HepG2 (cell line): ENCODE data around the gene AHNAK. TPM values are rescaled to one million over a fixed set of nuclear protein-coding genes. Genes with fewer than 3 reads are reported as not detected.

Source experiments
- ATAC-seq: fragments of 200-7000 bp; cut with Tn5 transposase; 3 replicates; pipeline ENCODE4 v1.9.1; 2020; ENCODE audit warnings: mild to moderate bottlenecking, moderate library complexity
- BruUV-seq: library from RNA; stranded (reverse); fragments of 400-500 nt; replicated peaks from 2 replicates; lab custom pipeline; 2021; lab: Mats Ljungman, UMichigan
- CTCF ChIA-PET: fragments of 300-600 bp; formaldehyde crosslinking; extraction: SDS; loops from one replicate; lab custom pipeline; 2021; ENCODE audit warnings: low total read pairs, inconsistent platforms, low intra/inter-chr PET ratio; lab: Yijun Ruan, JAX
- POLR2A ChIA-PET: fragments of 350-600 bp; sonication (Branson Sonifier 250); formaldehyde crosslinking; loops from one replicate; lab custom pipeline; 2020; ENCODE audit warnings: antibody characterized with exemption, inconsistent platforms; lab: Yijun Ruan, JAX
- DNase-seq: peaks from one replicate; pipeline ENCODE4 v3.0.0-alpha.2; 2015; ENCODE audit warnings: low spot score
- FAIRE-seq: peaks from 3 replicates; lab custom pipeline; 2011; peaks lifted over from hg19 to GRCh38; lab: Jason Lieb, UNC
- H2AFZ ChIP-seq: one replicate; pipeline ENCODE4 v1.6.1; 2011; ENCODE audit warnings: low read length, inconsistent platforms
- H3K27ac ChIP-seq: fragments of 300-600 bp; 3 replicates; pipeline ENCODE4 v1.8.0; 2011; ENCODE audit warnings: mixed run types, mild to moderate bottlenecking, mixed read lengths, low read length, inconsistent platforms; ENCODE audit not compliant: insufficient read depth; ENCODE audit errors: extremely low read length
- H3K27me3 ChIP-seq, 2 experiments: fragments of 200-600 bp in 1 of 2; 2 replicates in 1 of 2; 3 replicates in 1 of 2; pipeline versions ENCODE4 v1.6.0 to v1.8.0; 2011; ENCODE audit warnings: low read length in 2 of 2, mild to moderate bottlenecking in 2 of 2, moderate library complexity in 2 of 2, inconsistent platforms in 1 of 2; ENCODE audit not compliant: insufficient read depth in 2 of 2, control insufficient read depth in 1 of 2
- H3K36me3 ChIP-seq, 2 experiments: fragments of 200-600 bp in 1 of 2; replicated peaks in 1 of 2; 2 replicates in 1 of 2; 3 replicates in 1 of 2; pipeline versions ENCODE4 v1.5.1 to v1.8.0; 2011; ENCODE audit warnings: low read length in 2 of 2, inconsistent platforms in 1 of 2; ENCODE audit not compliant: insufficient read depth in 2 of 2, control insufficient read depth in 1 of 2
- H3K4me1 ChIP-seq: 2 replicates; pipeline ENCODE4 v1.5.1; 2012; ENCODE audit warnings: low read length, inconsistent platforms; ENCODE audit not compliant: insufficient read depth
- H3K4me2 ChIP-seq: 2 replicates; pipeline ENCODE4 v1.6.0; 2011; ENCODE audit warnings: low read depth, low read length, inconsistent platforms
- H3K4me3 ChIP-seq, 3 experiments: fragments of 200-600 bp in 1 of 3; sonication (generic), shearing (Covaris generic) in 1 of 3; replicated peaks in 1 of 3; 2 replicates each; pipeline ENCODE4 v1.5.1; 2011 to 2016; ENCODE audit warnings: low read length in 3 of 3, inconsistent platforms in 2 of 3, low read depth in 2 of 3, mild to moderate bottlenecking in 2 of 3, control low read depth in 1 of 3, mixed read lengths in 1 of 3; ENCODE audit not compliant: insufficient read depth in 1 of 3
- H3K79me2 ChIP-seq: one replicate; pipeline ENCODE4 v1.6.1; 2011; ENCODE audit warnings: low read length, inconsistent platforms; ENCODE audit not compliant: insufficient read depth
- H3K9ac ChIP-seq: 2 replicates; pipeline ENCODE4 v1.6.0; 2011; ENCODE audit warnings: mild to moderate bottlenecking, low read depth, low read length, inconsistent platforms; ENCODE audit not compliant: insufficient read depth
- H3K9me3 ChIP-seq: 2 replicates; pipeline ENCODE4 v1.5.1; 2012; ENCODE audit warnings: mild to moderate bottlenecking, low read length
- H4K20me1 ChIP-seq: 2 replicates; pipeline ENCODE4 v1.6.0; 2011; ENCODE audit warnings: inconsistent platforms, mild to moderate bottlenecking, low read length, moderate library complexity; ENCODE audit not compliant: insufficient read depth
- AHR ChIP-seq: IDR thresholded peaks from 2 replicates; pipeline ENCODE4 v1.6.1; 2018; ENCODE audit warnings: missing genetic modification reagents, missing compliant biosample characterization
- ATF7-NPFF ChIP-seq: sonication (generic); formaldehyde crosslinking; IDR thresholded peaks from 2 replicates; pipeline ENCODE4 v1.8.1; 2023; ENCODE audit warnings: mild to moderate bottlenecking, low read depth, missing genetic modification reagents, moderate library complexity
- CHD2 ChIP-seq: IDR thresholded peaks from 2 replicates; pipeline ENCODE4 v1.6.1; 2011; ENCODE audit warnings: low read depth, low read length, improper control_type of control experiment
- GMEB2 ChIP-seq: IDR thresholded peaks from 2 replicates; pipeline ENCODE4 v1.6.1; 2016; ENCODE audit warnings: missing biosample characterization, missing genetic modification reagents, low read depth
- HHEX ChIP-seq: IDR thresholded peaks from 2 replicates; pipeline ENCODE4 v1.6.1; 2016; ENCODE audit warnings: control low read depth
- HMG20A ChIP-seq: IDR thresholded peaks from 2 replicates; pipeline ENCODE4 v1.6.1; 2016; ENCODE audit warnings: borderline replicate concordance
- KMT2A ChIP-seq: sonication (generic); formaldehyde crosslinking; IDR thresholded peaks from 2 replicates; pipeline ENCODE4 v1.4.0; 2020; ENCODE audit warnings: missing genetic modification reagents
- MAF1 ChIP-seq: sonication (generic); formaldehyde crosslinking; IDR thresholded peaks from 2 replicates; pipeline ENCODE4 v1.5.0; 2020; ENCODE audit warnings: missing genetic modification reagents, borderline replicate concordance
- PHF5A ChIP-seq: IDR thresholded peaks from one replicate; pipeline ENCODE4 v1.6.1; 2018; ENCODE audit warnings: low read depth, missing genetic modification reagents; ENCODE audit not compliant: unreplicated experiment
- RAD21 ChIP-seq: fragments of 450-650 bp; formaldehyde crosslinking; IDR thresholded peaks from 2 replicates; pipeline ENCODE4 v1.5.0; 2020; ENCODE audit warnings: mild to moderate bottlenecking
- SRY ChIP-seq: sonication (generic); formaldehyde crosslinking; IDR thresholded peaks from 2 replicates; pipeline ENCODE4 v1.8.0; 2022; ENCODE audit warnings: mild to moderate bottlenecking, missing genetic modification reagents
- ZGPAT ChIP-seq: IDR thresholded peaks from 2 replicates; pipeline ENCODE4 v1.6.1; 2016; ENCODE audit warnings: mild to moderate bottlenecking
- ZNF234 ChIP-seq: sonication (generic); formaldehyde crosslinking; conservative IDR thresholded peaks from 2 replicates; pipeline ENCODE4 v1.5.1; 2020; ENCODE audit warnings: mild to moderate bottlenecking, missing genetic modification reagents
- ZNF264 ChIP-seq: sonication (generic); formaldehyde crosslinking; IDR thresholded peaks from 2 replicates; pipeline ENCODE4 v1.4.0; 2020; ENCODE audit warnings: missing genetic modification reagents
- ZNF441 ChIP-seq: sonication (generic); formaldehyde crosslinking; IDR thresholded peaks from 2 replicates; pipeline ENCODE4 v1.7.0; 2021; ENCODE audit warnings: missing genetic modification reagents, borderline replicate concordance
- ZNF468 ChIP-seq: sonication (generic); formaldehyde crosslinking; IDR thresholded peaks from 2 replicates; pipeline ENCODE4 v1.8.0; 2022; ENCODE audit warnings: mild to moderate bottlenecking, moderate library complexity, missing genetic modification reagents
- WGBS: methylation state at CpG from one replicate; pipeline ENCODE4 v1.1.6; 2017; ENCODE audit warnings: low lambda C conversion rate; 5-methylcytosine and 5-hydroxymethylcytosine counted together
- in situ Hi-C: cut with HindIII; loops from 2 replicates; pipeline ENCODE4 v1.10.0; 2017; ENCODE audit warnings: low pct_unique_long_range_greater_than_20kb; ENCODE audit not compliant: extremely low pct_ligation_motif_present
- intact Hi-C: fragments of 100-400 bp; cut with micrococcal nuclease; formaldehyde crosslinking; loops from one replicate; pipeline ENCODE4 v1.10.0; 2022; ENCODE audit not compliant: unreplicated experiment
- polyA plus RNA-seq, 8 experiments: library from polyadenylated mRNA; depleted of rRNA in 3 of 8; stranded (reverse) in 7 of 8; unstranded in 1 of 8; fragments of >200 nt; fragmentation: Illumina TruSeq in 4 of 8; extraction: Trizol in 4 of 8; gene quantifications; 2 replicates each; pipeline versions ENCODE4 v1.2.1 to v1.2.3, GENCODE V29; 2011 to 2016; ENCODE audit warnings: low read depth in 4 of 8, missing spikeins in 1 of 8, mixed read lengths in 1 of 8; ENCODE audit not compliant: insufficient read depth in 1 of 8
- total RNA-seq, 5 experiments: library from RNA; depleted of rRNA; stranded (reverse); fragments of >200 nt; fragmentation: Illumina TruSeq; extraction: Trizol; gene quantifications; 2 replicates each; pipeline ENCODE4 v1.2.3, GENCODE V29; 2016; ENCODE audit warnings: low read depth in 1 of 5
- TF ChIP-seq, protein P1 (sequence below): IDR thresholded peaks from 2 replicates; pipeline ENCODE4 v1.6.1; 2016; ENCODE audit warnings: missing compliant biosample characterization, missing genetic modification reagents, borderline replicate concordance
- TF ChIP-seq, protein P2 (sequence below): sonication (generic); formaldehyde crosslinking; IDR thresholded peaks from 2 replicates; pipeline ENCODE4 v1.4.0; 2020; ENCODE audit warnings: missing genetic modification reagents, mild to moderate bottlenecking, borderline replicate concordance

The AHNAK gene
- total and polyA plus RNA-seq, 2 of the 13 experiments (the other 11 are each of a cell fraction or from before 2014, with no cell fraction given): 23.4 to 25.0 TPM

DNA sequence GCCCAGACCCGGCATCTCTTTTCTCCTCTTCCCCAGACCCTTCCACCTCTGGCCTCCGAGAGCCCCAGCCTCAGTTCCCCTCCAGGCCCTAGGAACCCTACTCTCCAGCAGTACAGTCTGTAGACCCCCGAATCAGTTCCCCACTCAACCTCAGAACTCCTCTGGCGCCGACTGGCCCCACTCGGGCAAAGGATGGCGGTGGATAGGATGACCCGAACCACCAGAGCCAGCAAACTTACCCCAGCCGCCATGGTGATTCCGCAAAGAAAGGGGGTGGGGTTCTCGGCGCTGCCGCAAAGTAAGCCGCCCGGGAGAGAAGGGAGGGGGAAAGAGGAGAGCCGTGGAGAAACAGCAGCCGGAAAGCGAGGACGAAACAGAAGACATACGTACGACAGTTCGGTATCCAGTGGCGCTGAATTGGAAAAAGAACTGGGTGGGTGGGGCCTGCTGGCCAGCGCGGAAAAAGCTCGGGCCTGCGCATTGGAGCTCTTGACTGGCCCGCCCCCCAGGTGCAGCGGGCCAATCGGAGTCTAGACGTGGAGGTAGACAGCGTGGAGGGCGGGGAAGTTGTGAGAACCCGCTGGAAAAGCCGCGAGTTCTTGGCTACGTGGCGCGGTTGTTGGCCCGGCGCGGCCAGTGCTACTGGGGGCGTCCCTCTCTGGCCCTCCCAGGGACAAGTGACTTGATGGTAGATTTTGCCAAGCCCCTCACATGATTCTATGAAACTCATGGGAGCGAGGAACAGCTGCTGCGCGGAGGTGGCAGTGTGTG lies 27.2 kb upstream of the AHNAK start, which contains the start of gene EEF1G:
EEF1G (minus strand) TSS at position 300 of the 771 bp plus-strand sequence; CDS start at position 251, 49 bp downstream.
- Histone ChIP-seq H3K27me3 (no peaks in the 10 kb centered on the region; a peak in 1 of 5 replicates), H4K20me1 (peaks cover 8% of the 10 kb centered on the region; the same call in 1 of the 2 replicates), H3K27ac (peak within 1 kb of the TSS; percentile 85), H3K79me2 (peaks cover 62% of the 10 kb centered on the region), H3K4me1 (peaks cover 63% of the 10 kb centered on the region), H3K9me3 (no peaks in the 10 kb centered on the region), H2AFZ (no peak within 1 kb of the TSS), H3K36me3 (peaks cover 19 to 59% of the 10 kb centered on the region in 2 experiments), H3K9ac (peak within 1 kb of the TSS; percentile 98), H3K4me2 (peak within 1 kb of the TSS; percentile 89), H3K4me3 (peak within 1 kb of the TSS; percentile 80 to 96 (median 95))
- POLR2A ChIA-PET: interaction anchor here (0.6 to 5.0 kb wide), 47 partner anchors 8 to 267 kb away, joined by 3 to 160 read pairs (median 6); partner anchors contain the start of genes AHNAK, B3GAT3, C11orf98 and CSKMT
- DNase-seq: peak; percentile 99
- BruUV-seq: no TSS peak
- WGBS: 1% methylated on average over 40 of the region's 46 CpGs
- in situ Hi-C loops (no loop called here), intact Hi-C loops (no loop called here)
- CTCF ChIA-PET: no interaction called here
- ATAC-seq: peak; percentile 93
- FAIRE-seq: peak; percentile 96
- TF ChIP-seq ZNF234 (CRISPR knock-in tag): 0 out of 2 replicates have a peak, but pooled peaks have one; percentile 61
- TF ChIP-seq CHD2: peak; percentile 87
- TF ChIP-seq, protein P1, sequence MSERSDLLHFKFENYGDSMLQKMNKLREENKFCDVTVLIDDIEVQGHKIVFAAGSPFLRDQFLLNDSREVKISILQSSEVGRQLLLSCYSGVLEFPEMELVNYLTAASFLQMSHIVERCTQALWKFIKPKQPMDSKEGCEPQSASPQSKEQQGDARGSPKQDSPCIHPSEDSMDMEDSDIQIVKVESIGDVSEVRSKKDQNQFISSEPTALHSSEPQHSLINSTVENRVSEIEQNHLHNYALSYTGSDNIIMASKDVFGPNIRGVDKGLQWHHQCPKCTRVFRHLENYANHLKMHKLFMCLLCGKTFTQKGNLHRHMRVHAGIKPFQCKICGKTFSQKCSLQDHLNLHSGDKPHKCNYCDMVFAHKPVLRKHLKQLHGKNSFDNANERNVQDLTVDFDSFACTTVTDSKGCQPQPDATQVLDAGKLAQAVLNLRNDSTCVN (CRISPR knock-in tag): peak; percentile 27; the same call in 1 of the 2 replicates
- peak; percentile 75 for TF ChIP-seq PHF5A (CRISPR knock-in tag)
- TF ChIP-seq AHR (CRISPR knock-in tag): 0 out of 2 replicates have a peak, but pooled peaks have one; percentile 43
- TF ChIP-seq ZGPAT: peak; percentile 47; the same call in 1 of the 2 replicates
- no peak for TF ChIP-seq HHEX
- TF ChIP-seq, protein P2, sequence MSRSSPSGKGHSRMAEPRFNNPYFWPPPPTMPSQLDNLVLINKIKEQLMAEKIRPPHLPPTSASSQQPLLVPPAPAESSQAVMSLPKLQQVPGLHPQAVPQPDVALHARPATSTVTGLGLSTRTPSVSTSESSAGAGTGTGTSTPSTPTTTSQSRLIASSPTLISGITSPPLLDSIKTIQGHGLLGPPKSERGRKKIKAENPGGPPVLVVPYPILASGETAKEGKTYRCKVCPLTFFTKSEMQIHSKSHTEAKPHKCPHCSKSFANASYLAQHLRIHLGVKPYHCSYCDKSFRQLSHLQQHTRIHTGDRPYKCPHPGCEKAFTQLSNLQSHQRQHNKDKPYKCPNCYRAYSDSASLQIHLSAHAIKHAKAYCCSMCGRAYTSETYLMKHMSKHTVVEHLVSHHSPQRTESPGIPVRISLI (CRISPR knock-in tag): peak; percentile 24; the same call in 1 of the 2 replicates
- TF ChIP-seq ZNF441 (CRISPR knock-in tag): no peak
- TF ChIP-seq ZNF264 (CRISPR knock-in tag): no peak; the same call in none of the 2 replicates
- peak; percentile 75; the same call in 1 of the 2 replicates for TF ChIP-seq KMT2A
- TF ChIP-seq RAD21: no peak
- TF ChIP-seq GMEB2 (CRISPR knock-in tag): 0 out of 2 replicates have a peak, but pooled peaks have one; percentile 19
- 0 out of 2 replicates have a peak, but pooled peaks have one; percentile 14 for TF ChIP-seq HMG20A (CRISPR knock-in tag)
- 0 out of 2 replicates have a peak, but pooled peaks have one; percentile 17 for TF ChIP-seq SRY
- TF ChIP-seq ZNF468 (CRISPR knock-in tag): no peak
- TF ChIP-seq MAF1 (CRISPR knock-in tag): 0 out of 2 replicates have a peak, but pooled peaks have one; percentile 29
- TF ChIP-seq ATF7-NPFF (CRISPR knock-in tag): peak; percentile 23; the same call in 1 of the 2 replicates
